Upper lobe of left lung (tissue), 4 donors: ENCODE data around the gene CATSPERD.

Experiments used
- POLR2A ChIP-seq, 4 donors: fragments of 450-650 bp; IDR thresholded peaks; one replicate each; pipeline ENCODE4 v1.5.1; 2016 to 2017; ENCODE audit warnings: antibody characterized with exemption in 4 of 4, mild to moderate bottlenecking in 2 of 4
- POLR2AphosphoS5 ChIP-seq, 2 donors: sonication (generic); formaldehyde crosslinking; IDR thresholded peaks; one replicate each; pipeline ENCODE4 v1.5.1; 2017; ENCODE audit warnings: antibody characterized with exemption in 2 of 2
- TF ChIP-seq, protein P1 (sequence below), 6 experiments: fragments of 450-650 bp in 4 of 6; fragments of 200-600 bp in 2 of 6; sonication (generic) in 2 of 6; IDR thresholded peaks; one replicate each; pipeline ENCODE4 v1.5.1; 2016 to 2019; ENCODE audit warnings: antibody characterized with exemption in 6 of 6

DNA sequence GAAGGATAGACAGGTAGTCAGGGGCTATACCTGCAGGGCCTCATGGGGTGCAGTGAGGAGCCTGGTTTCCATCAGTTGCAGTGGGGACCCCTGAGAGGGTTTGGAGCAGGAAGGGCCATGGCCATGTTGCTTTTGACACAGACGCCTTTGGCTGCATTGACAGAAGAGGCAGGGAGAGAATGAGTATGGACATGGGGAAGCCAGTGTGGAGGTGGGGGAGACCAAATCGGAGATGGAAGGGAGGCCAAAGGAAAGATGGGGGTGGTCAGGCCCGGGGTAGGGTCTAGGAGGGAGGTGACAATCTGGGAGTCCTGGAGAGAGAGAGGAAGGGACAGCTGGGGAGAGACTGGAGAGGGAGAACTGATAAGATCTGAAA is 38.3 kb upstream of the CATSPERD start:
- TF ChIP-seq POLR2A (IDR thresholded peaks at IDR 0.05) (no peak), POLR2AphosphoS5 (IDR thresholded peaks at IDR 0.05) (no peak)
- TF ChIP-seq, protein P1, sequence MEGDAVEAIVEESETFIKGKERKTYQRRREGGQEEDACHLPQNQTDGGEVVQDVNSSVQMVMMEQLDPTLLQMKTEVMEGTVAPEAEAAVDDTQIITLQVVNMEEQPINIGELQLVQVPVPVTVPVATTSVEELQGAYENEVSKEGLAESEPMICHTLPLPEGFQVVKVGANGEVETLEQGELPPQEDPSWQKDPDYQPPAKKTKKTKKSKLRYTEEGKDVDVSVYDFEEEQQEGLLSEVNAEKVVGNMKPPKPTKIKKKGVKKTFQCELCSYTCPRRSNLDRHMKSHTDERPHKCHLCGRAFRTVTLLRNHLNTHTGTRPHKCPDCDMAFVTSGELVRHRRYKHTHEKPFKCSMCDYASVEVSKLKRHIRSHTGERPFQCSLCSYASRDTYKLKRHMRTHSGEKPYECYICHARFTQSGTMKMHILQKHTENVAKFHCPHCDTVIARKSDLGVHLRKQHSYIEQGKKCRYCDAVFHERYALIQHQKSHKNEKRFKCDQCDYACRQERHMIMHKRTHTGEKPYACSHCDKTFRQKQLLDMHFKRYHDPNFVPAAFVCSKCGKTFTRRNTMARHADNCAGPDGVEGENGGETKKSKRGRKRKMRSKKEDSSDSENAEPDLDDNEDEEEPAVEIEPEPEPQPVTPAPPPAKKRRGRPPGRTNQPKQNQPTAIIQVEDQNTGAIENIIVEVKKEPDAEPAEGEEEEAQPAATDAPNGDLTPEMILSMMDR (IDR thresholded peaks at IDR 0.05): no peak
